IMR-90 (cell line): ENCODE results near the gene TRPC3. TPM values are rescaled to one million over a fixed set of nuclear protein-coding genes. Genes with fewer than 3 reads are reported as not detected.

Experiments used
- ATAC-seq: fragments of 200-7000 bp; cut with Tn5 transposase; 2 replicates; pipeline ENCODE4 v1.9.1; 2020; ENCODE audit warnings: low read depth, mild to moderate bottlenecking, moderate library complexity
- BruUV-seq: library from RNA; stranded (reverse); fragments of 400-500 nt; replicated peaks from 2 replicates; lab custom pipeline; 2021; lab: Mats Ljungman, UMichigan
- CTCF ChIA-PET: fragments of 300-600 bp; formaldehyde crosslinking; extraction: SDS; loops from one replicate; lab custom pipeline; 2021; ENCODE audit warnings: antibody characterized with exemption; lab: Yijun Ruan, JAX
- POLR2A ChIA-PET: fragments of 300-600 bp; sonication (Branson Sonifier 250); formaldehyde crosslinking; loops from one replicate; lab custom pipeline; 2022; ENCODE audit warnings: antibody characterized with exemption; ENCODE audit not compliant: unreplicated experiment; lab: Charles Lee
- DNase-seq: peaks from one replicate; pipeline ENCODE4 v3.0.0; 2013
- H2AFZ ChIP-seq: replicated peaks from 2 replicates; pipeline ENCODE3; 2013; ENCODE audit warnings: low read length, mild to moderate bottlenecking; ENCODE audit not compliant: poor library complexity
- H2AK5ac ChIP-seq: 2 replicates; pipeline ENCODE4 v1.6.1; 2013; ENCODE audit warnings: low read depth, low read length, inconsistent platforms
- H2AK9ac ChIP-seq: replicated peaks from 2 replicates; pipeline ENCODE3; 2013; ENCODE audit warnings: mild to moderate bottlenecking, low read depth, low read length, moderate library complexity; ENCODE audit not compliant: poor library complexity
- H2BK120ac ChIP-seq: 2 replicates; pipeline ENCODE4 v1.6.1; 2013; ENCODE audit warnings: low read depth, low read length, inconsistent platforms
- H2BK15ac ChIP-seq: 3 replicates; pipeline ENCODE4 v1.6.1; 2013; ENCODE audit warnings: low read depth, low read length, inconsistent platforms
- H2BK20ac ChIP-seq: 2 replicates; pipeline ENCODE4 v1.6.1; 2013; ENCODE audit warnings: low read depth, mild to moderate bottlenecking, inconsistent platforms, low read length, moderate library complexity
- H2BK5ac ChIP-seq: 2 replicates; pipeline ENCODE4 v1.6.1; 2013; ENCODE audit warnings: mild to moderate bottlenecking, low read depth, low read length, inconsistent platforms; ENCODE audit not compliant: poor library complexity, severe bottlenecking
- H3K14ac ChIP-seq: replicated peaks from 2 replicates; pipeline ENCODE4 v1.6.1; 2013; ENCODE audit warnings: low read depth, low read length, inconsistent platforms
- H3K18ac ChIP-seq: 2 replicates; pipeline ENCODE4 v1.6.1; 2013; ENCODE audit warnings: low read depth, low read length, control low read depth
- H3K23ac ChIP-seq: 2 replicates; pipeline ENCODE4 v1.6.1; 2013; ENCODE audit warnings: low read depth, low read length, inconsistent platforms
- H3K27ac ChIP-seq: 2 replicates; pipeline ENCODE4 v1.5.1; 2013; ENCODE audit warnings: mild to moderate bottlenecking, control low read depth, low read length; ENCODE audit not compliant: insufficient read depth
- H3K27me3 ChIP-seq: 2 replicates; pipeline ENCODE4 v1.6.1; 2013; ENCODE audit warnings: low read length; ENCODE audit not compliant: control insufficient read depth, insufficient read depth
- H3K36me3 ChIP-seq: 2 replicates; pipeline ENCODE4 v1.6.1; 2013; ENCODE audit warnings: low read length, mixed read lengths; ENCODE audit not compliant: control insufficient read depth, insufficient read depth
- H3K4ac ChIP-seq: 2 replicates; pipeline ENCODE4 v1.6.1; 2013; ENCODE audit warnings: low read depth, low read length, inconsistent platforms
- H3K4me1 ChIP-seq: 2 replicates; pipeline ENCODE4 v1.6.1; 2013; ENCODE audit warnings: low read length, mixed read lengths; ENCODE audit not compliant: control insufficient read depth, insufficient read depth
- H3K4me2 ChIP-seq: 2 replicates; pipeline ENCODE4 v1.6.1; 2013; ENCODE audit warnings: low read depth, mild to moderate bottlenecking, control low read depth, low read length, moderate library complexity
- H3K4me3 ChIP-seq: 2 replicates; pipeline ENCODE4 v1.5.1; 2013; ENCODE audit warnings: low read depth, mild to moderate bottlenecking, control low read depth, low read length, moderate library complexity; ENCODE audit not compliant: insufficient read depth
- H3K56ac ChIP-seq: 2 replicates; pipeline ENCODE4 v1.6.1; 2013; ENCODE audit warnings: low read length, inconsistent platforms; ENCODE audit not compliant: insufficient read depth; ENCODE audit errors: extremely low read depth
- H3K79me1 ChIP-seq, 2 experiments: 2 replicates each; pipeline ENCODE4 v1.6.1; 2013; ENCODE audit warnings: low read length in 2 of 2, inconsistent platforms in 1 of 2, low read depth in 1 of 2
- H3K9ac ChIP-seq: 2 replicates; pipeline ENCODE4 v1.6.1; 2013; ENCODE audit warnings: low read depth, low read length, control low read depth
- H3K9me1 ChIP-seq: 2 replicates; pipeline ENCODE4 v1.6.1; 2013; ENCODE audit warnings: low read length, inconsistent platforms; ENCODE audit not compliant: insufficient read depth
- H3K9me3 ChIP-seq: 2 replicates; pipeline ENCODE4 v1.6.1; 2013; ENCODE audit warnings: low read length; ENCODE audit not compliant: control insufficient read depth, insufficient read depth
- H4K20me1 ChIP-seq: 2 replicates; pipeline ENCODE4 v1.6.1; 2013; ENCODE audit warnings: low read length, inconsistent platforms; ENCODE audit not compliant: insufficient read depth
- H4K5ac ChIP-seq: 2 replicates; pipeline ENCODE4 v1.6.1; 2013; ENCODE audit warnings: mild to moderate bottlenecking, low read depth, low read length, control low read depth
- H4K8ac ChIP-seq, 2 experiments: 2 replicates each; pipeline ENCODE4 v1.6.1; 2013; ENCODE audit warnings: low read depth in 2 of 2, low read length in 2 of 2, control low read depth in 1 of 2, inconsistent platforms in 1 of 2
- H4K91ac ChIP-seq: 2 replicates; pipeline ENCODE4 v1.6.1; 2013; ENCODE audit warnings: low read depth, low read length, inconsistent platforms; ENCODE audit not compliant: insufficient read depth
- BHLHE40 ChIP-seq: fragments of 150-350 bp; IDR thresholded peaks from 2 replicates; pipeline ENCODE4 v1.6.1; 2016; ENCODE audit warnings: mild to moderate bottlenecking, low read depth, low read length
- CEBPB ChIP-seq: IDR thresholded peaks from 2 replicates; pipeline ENCODE4 v1.6.1; 2012; ENCODE audit warnings: low read depth, low read length, improper control_type of control experiment
- FOS ChIP-seq: fragments of 150-350 bp; IDR thresholded peaks from 2 replicates; pipeline ENCODE4 v1.6.1; 2016; ENCODE audit warnings: low read depth, low read length
- MAFK ChIP-seq: IDR thresholded peaks from 2 replicates; pipeline ENCODE4 v1.6.1; 2012; ENCODE audit warnings: low read depth, low read length, improper control_type of control experiment
- MAZ ChIP-seq: IDR thresholded peaks from 2 replicates; pipeline ENCODE4 v1.6.1; 2012; ENCODE audit warnings: low read depth, mild to moderate bottlenecking, low read length, improper control_type of control experiment, moderate library complexity, borderline replicate concordance
- MXI1 ChIP-seq: IDR thresholded peaks from 2 replicates; pipeline ENCODE4 v1.6.1; 2012; ENCODE audit warnings: low read depth, mild to moderate bottlenecking, low read length, moderate library complexity, borderline replicate concordance
- NFE2L2 ChIP-seq: fragments of 150-350 bp; IDR thresholded peaks from 2 replicates; pipeline ENCODE4 v1.6.1; 2016; ENCODE audit warnings: low read depth, mild to moderate bottlenecking, low read length
- POLR2A ChIP-seq: IDR thresholded peaks from 2 replicates; pipeline ENCODE4 v1.6.1; 2012; ENCODE audit warnings: mild to moderate bottlenecking, low read depth, low read length
- RAD21 ChIP-seq: IDR thresholded peaks from 2 replicates; pipeline ENCODE4 v1.6.1; 2012; ENCODE audit warnings: low read length, improper control_type of control experiment
- RCOR1 ChIP-seq: IDR thresholded peaks from 2 replicates; pipeline ENCODE4 v1.6.1; 2012; ENCODE audit warnings: mild to moderate bottlenecking, low read length, improper control_type of control experiment; ENCODE audit not compliant: insufficient replicate concordance
- RFX5 ChIP-seq: IDR thresholded peaks from 2 replicates; pipeline ENCODE4 v1.8.0; 2012; ENCODE audit warnings: low read depth, mild to moderate bottlenecking, low read length, moderate library complexity
- SMC3 ChIP-seq: fragments of 150-350 bp; IDR thresholded peaks from 2 replicates; pipeline ENCODE4 v1.6.1; 2016; ENCODE audit warnings: low read depth, mild to moderate bottlenecking, antibody characterized with exemption, low read length, moderate library complexity
- WGBS, 2 experiments: methylation state at CpG; one replicate each; pipeline versions ENCODE4 v1.1.5 to v1.1.7; 2013; ENCODE audit warnings: missing lambda C conversion rate in 2 of 2; ENCODE audit not compliant: insufficient read length in 1 of 2; ENCODE audit errors: extremely low coverage in 2 of 2; 5-methylcytosine and 5-hydroxymethylcytosine counted together
- dilution Hi-C: fragments of 300-500 bp; cut with HindIII; formaldehyde crosslinking; loops from one replicate; pipeline ENCODE4 v1.14.3; 2018; ENCODE audit warnings: low sequenced_read_pairs; ENCODE audit not compliant: unreplicated experiment
- in situ Hi-C: fragments of 300-500 bp; cut with MboI; formaldehyde crosslinking; loops from 3 replicates; pipeline ENCODE4 v1.14.3; 2019; ENCODE audit warnings: low sequenced_read_pairs, inconsistent platforms, mixed read lengths
- intact Hi-C: fragments of 100-400 bp; cut with micrococcal nuclease; formaldehyde crosslinking; loops from 2 replicates; pipeline ENCODE4 v1.10.0; 2022
- polyA plus RNA-seq, 3 experiments: library from polyadenylated mRNA; depleted of rRNA; stranded (reverse); fragments of >200 nt; gene quantifications; 2 replicates each; pipeline ENCODE4 v1.2.3, GENCODE V29; 2012; ENCODE audit warnings: low replicate concordance in 1 of 3
- total RNA-seq: library from RNA; depleted of rRNA; stranded (reverse); fragments of >200 nt; gene quantifications from 2 replicates; pipeline ENCODE4 v1.2.3, GENCODE V29; 2012
- TF ChIP-seq, protein P1 (sequence below): fragments of 150-350 bp; IDR thresholded peaks from 2 replicates; pipeline ENCODE4 v1.6.1; 2016; ENCODE audit warnings: low read depth, mild to moderate bottlenecking, low read length, moderate library complexity, borderline replicate concordance
- TF ChIP-seq, protein P2 (sequence below): fragments of 150-350 bp; IDR thresholded peaks from 2 replicates; pipeline ENCODE4 v1.6.1; 2017; ENCODE audit warnings: mild to moderate bottlenecking, antibody characterized with exemption, low read length, low read depth
- TF ChIP-seq, protein P3 (sequence below): conservative IDR thresholded peaks from 2 replicates; pipeline ENCODE4 v1.5.1; 2012; ENCODE audit warnings: mild to moderate bottlenecking, low read depth, low read length, improper control_type of control experiment

Gene TRPC3
- total and polyA plus RNA-seq, 2 of the 4 experiments (the other 2 are of a cell fraction) = 1.1 to 2.7 TPM

DNA sequence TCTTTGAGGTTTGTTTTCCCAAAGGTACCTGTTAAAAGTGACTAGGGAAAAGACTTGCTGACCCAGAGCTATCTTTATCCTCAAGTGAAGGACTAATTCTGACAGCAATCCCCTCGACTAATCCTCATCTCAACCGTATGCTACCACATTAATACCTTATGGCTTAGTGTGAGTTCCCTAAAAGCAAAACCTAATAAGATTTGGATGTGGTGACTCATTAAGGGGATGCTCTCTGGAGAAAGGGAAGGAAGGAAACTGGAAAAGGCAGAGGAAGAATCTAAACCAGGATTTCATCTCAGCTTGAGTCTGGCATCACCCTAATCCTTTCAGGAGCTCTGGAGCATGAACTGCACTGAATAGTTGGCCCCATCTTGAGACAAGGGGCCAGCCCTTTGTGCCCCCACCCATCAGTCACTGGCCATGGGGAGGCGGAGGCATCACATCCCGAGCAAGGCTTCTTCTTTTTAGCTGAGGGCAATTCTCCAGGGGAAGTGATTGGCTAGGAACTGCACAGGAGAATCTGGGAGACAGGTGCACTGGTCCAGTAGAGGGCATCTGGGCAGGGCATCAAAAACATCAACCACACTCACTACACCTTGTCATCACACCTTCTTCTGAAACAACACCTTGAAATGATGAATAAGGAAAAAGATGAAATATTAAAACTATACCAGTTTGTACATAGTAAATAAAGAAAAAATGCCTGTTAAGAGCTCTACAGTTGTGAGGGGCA lies 74.7 kb downstream of the TRPC3 start:
- no peak overlapping the region for H2BK15ac ChIP-seq
- no peak overlapping the region for H3K9ac ChIP-seq
- H3K56ac ChIP-seq = no peak overlapping the region
- no peak overlapping the region for H3K4me3 ChIP-seq
- peak overlapping the region; percentile 74 for H2AFZ ChIP-seq
- no peaks in the 10 kb centered on the region for H4K20me1 ChIP-seq
- no peak for ATAC-seq
- POLR2A ChIA-PET = no interaction called here
- H4K5ac ChIP-seq = no peak overlapping the region
- H3K9me1 ChIP-seq = peaks cover 4% of the 10 kb centered on the region; the same call in 1 of the 2 replicates
- no peak overlapping the region for H3K14ac ChIP-seq
- H3K27me3 ChIP-seq = no peaks in the 10 kb centered on the region
- H3K27ac ChIP-seq = no peak overlapping the region
- no peak overlapping the region for H2BK5ac ChIP-seq
- in situ Hi-C loops (no loop called here), intact Hi-C loops (no loop called here), dilution Hi-C loops (no loop called here)
- H3K18ac ChIP-seq = no peak overlapping the region
- H2AK5ac ChIP-seq = no peak overlapping the region
- H3K4ac ChIP-seq = 0 out of 2 replicates have a peak overlapping the region, but pooled peaks have one; percentile 10
- no peak overlapping the region for H2BK120ac ChIP-seq
- no peaks in the 10 kb centered on the region; the same call in 1 of the 2 replicates for H3K4me1 ChIP-seq
- WGBS, 2 experiments = no CpG with 5 or more reads among the region's 4 CpGs
- H3K9me3 ChIP-seq = no peaks in the 10 kb centered on the region
- H2AK9ac ChIP-seq = no peak overlapping the region
- H4K91ac ChIP-seq = no peak overlapping the region
- H3K4me2 ChIP-seq = no peak overlapping the region
- H2BK20ac ChIP-seq = no peak overlapping the region
- no peak overlapping the region for H4K8ac ChIP-seq
- DNase-seq = peak; percentile 13
- CTCF ChIA-PET = interaction anchor here (0.6 to 0.8 kb wide), 5 partner anchors 59 to 1037 kb away, joined by 3 to 7 read pairs (median 6); no protein-coding TSS in a partner anchor
- no peaks in the 10 kb centered on the region for H3K36me3 ChIP-seq
- no TSS peak for BruUV-seq
- H3K23ac ChIP-seq = no peak overlapping the region
- H3K79me1 ChIP-seq = no peaks in the 10 kb centered on the region
- TF ChIP-seq SMC3 (no peak), MXI1 (no peak), MAFK (no peak), MAZ (no peak), NFE2L2 (no peak), RAD21 (no peak), BHLHE40 (no peak), CEBPB (no peak), POLR2A (no peak), RCOR1 (no peak), RFX5 (no peak), FOS (no peak)
- TF ChIP-seq, protein P1, sequence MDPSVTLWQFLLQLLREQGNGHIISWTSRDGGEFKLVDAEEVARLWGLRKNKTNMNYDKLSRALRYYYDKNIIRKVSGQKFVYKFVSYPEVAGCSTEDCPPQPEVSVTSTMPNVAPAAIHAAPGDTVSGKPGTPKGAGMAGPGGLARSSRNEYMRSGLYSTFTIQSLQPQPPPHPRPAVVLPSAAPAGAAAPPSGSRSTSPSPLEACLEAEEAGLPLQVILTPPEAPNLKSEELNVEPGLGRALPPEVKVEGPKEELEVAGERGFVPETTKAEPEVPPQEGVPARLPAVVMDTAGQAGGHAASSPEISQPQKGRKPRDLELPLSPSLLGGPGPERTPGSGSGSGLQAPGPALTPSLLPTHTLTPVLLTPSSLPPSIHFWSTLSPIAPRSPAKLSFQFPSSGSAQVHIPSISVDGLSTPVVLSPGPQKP = no peak
- TF ChIP-seq, protein P2, sequence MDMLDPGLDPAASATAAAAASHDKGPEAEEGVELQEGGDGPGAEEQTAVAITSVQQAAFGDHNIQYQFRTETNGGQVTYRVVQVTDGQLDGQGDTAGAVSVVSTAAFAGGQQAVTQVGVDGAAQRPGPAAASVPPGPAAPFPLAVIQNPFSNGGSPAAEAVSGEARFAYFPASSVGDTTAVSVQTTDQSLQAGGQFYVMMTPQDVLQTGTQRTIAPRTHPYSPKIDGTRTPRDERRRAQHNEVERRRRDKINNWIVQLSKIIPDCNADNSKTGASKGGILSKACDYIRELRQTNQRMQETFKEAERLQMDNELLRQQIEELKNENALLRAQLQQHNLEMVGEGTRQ = no peak
- TF ChIP-seq, protein P3, sequence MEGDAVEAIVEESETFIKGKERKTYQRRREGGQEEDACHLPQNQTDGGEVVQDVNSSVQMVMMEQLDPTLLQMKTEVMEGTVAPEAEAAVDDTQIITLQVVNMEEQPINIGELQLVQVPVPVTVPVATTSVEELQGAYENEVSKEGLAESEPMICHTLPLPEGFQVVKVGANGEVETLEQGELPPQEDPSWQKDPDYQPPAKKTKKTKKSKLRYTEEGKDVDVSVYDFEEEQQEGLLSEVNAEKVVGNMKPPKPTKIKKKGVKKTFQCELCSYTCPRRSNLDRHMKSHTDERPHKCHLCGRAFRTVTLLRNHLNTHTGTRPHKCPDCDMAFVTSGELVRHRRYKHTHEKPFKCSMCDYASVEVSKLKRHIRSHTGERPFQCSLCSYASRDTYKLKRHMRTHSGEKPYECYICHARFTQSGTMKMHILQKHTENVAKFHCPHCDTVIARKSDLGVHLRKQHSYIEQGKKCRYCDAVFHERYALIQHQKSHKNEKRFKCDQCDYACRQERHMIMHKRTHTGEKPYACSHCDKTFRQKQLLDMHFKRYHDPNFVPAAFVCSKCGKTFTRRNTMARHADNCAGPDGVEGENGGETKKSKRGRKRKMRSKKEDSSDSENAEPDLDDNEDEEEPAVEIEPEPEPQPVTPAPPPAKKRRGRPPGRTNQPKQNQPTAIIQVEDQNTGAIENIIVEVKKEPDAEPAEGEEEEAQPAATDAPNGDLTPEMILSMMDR = no peak
